GM10248 (cell line): ENCODE results near the gene ALDH2.

Experiments
- CTCF ChIA-PET: fragments of 300-600 bp; sonication (Branson Sonifier 250); formaldehyde crosslinking; extraction: SDS; loops from one replicate; lab custom pipeline; 2021; ENCODE audit warnings: antibody characterized with exemption; lab: Yijun Ruan, JAX
- POLR2A ChIA-PET: fragments of 350-650 bp; sonication (Branson Sonifier 250); formaldehyde crosslinking; extraction: SDS; loops from one replicate; lab custom pipeline; 2020; ENCODE audit warnings: antibody characterized with exemption; lab: Yijun Ruan, JAX
- DNase-seq: peaks from one replicate; pipeline ENCODE4 v3.0.0; 2012; ENCODE audit errors: extremely low spot score
- CTCF ChIP-seq: IDR thresholded peaks from 2 replicates; pipeline ENCODE4 v1.5.1; 2012; ENCODE audit warnings: mild to moderate bottlenecking, low read depth; ENCODE audit errors: extremely low read depth, missing control alignments, control extremely low read depth

The ALDH2 gene

GRCh38 chr12:111749391-111749790 is 17.3 kb upstream of the ALDH2 start:
- CTCF ChIA-PET, result no interaction called here
- DNase-seq, result no peak
- no peak for TF ChIP-seq CTCF
- POLR2A ChIA-PET, result no interaction called here

GRCh38 chr12:111753144-111753881 is 13.4 kb upstream of the ALDH2 start:
- ChIA-PET POLR2A (no interaction called here), CTCF (interaction anchor here (0.7 to 4.2 kb wide), 11 partner anchors 9 to 62 kb away, joined by 3 to 53 read pairs (median 7); no protein-coding TSS in a partner anchor)
- TF ChIP-seq CTCF, result peak; percentile 66
- peak; percentile 75 for DNase-seq

- TF ChIP-seq CTCF, result no peak
- ChIA-PET POLR2A (no interaction called here), CTCF (interaction anchor here (1.3 to 4.2 kb wide), 6 partner anchors 7 to 61 kb away, joined by 4 to 53 read pairs (median 12); no protein-coding TSS in a partner anchor)
- no peak for DNase-seq
Observed at GRCh38 chr12:111754671-111755070, 12.1 kb upstream of the ALDH2 start.

GRCh38 chr12:111756196-111756595 is 10.5 kb upstream of the ALDH2 start:
- DNase-seq, result no peak
- ChIA-PET CTCF (interaction anchor here (4.6 kb wide), 1 partner anchor 57 kb away, joined by 18 read pairs; no protein-coding TSS in a partner anchor), POLR2A (no interaction called here)
- no peak for TF ChIP-seq CTCF

- DNase-seq, result peak; percentile 8
- TF ChIP-seq CTCF, result no peak
- CTCF ChIA-PET, result interaction anchor here (1.4 to 4.6 kb wide), 2 partner anchors 15 to 56 kb away, joined by 4 to 18 read pairs; no protein-coding TSS in a partner anchor
- POLR2A ChIA-PET, result no interaction called here
Observed at GRCh38 chr12:111756681-111757080, 10.1 kb upstream of the ALDH2 start.

- DNase-seq, result peak; percentile 62
- POLR2A ChIA-PET, result no interaction called here
- CTCF ChIA-PET, result interaction anchor here (1.4 to 4.6 kb wide), 3 partner anchors 13 to 55 kb away, joined by 4 to 18 read pairs (median 4); no protein-coding TSS in a partner anchor
- no peak for TF ChIP-seq CTCF
Observed at GRCh38 chr12:111757361-111758119, 9.2 kb upstream of the ALDH2 start.
